ENCODE measurements around the gene TEPSIN. TPM values are rescaled to one million over a fixed set of nuclear protein-coding genes. Genes with fewer than 3 reads are reported as not detected.
A peak's percentile ranks its signal among the peaks of the same experiment; 100 is the strongest.

Gene TEPSIN
- total and polyA plus RNA-seq, 11 donors: 6.8 to 16.0 (median 10.4) TPM

- Histone ChIP-seq H3K36me3 (peaks cover 0 to 23% (median 0%) of the 10 kb centered on the region in 9 donors), H3K27me3 (no peaks in the 10 kb centered on the region), H3K9me3 (no peaks in the 10 kb centered on the region), H3K4me1 (peaks cover 0 to 6% (median 0%) of the 10 kb centered on the region in 12 donors), H3K27ac (no peak overlapping the region), H3K4me3 (no peak overlapping the region)
- intact Hi-C loops (cut with DNase I): loop anchor here in 2 of 10 donors (5.0 kb wide), 1 partner anchor 61 kb away; no protein-coding TSS in a partner anchor
- no peak for DNase-seq
- no peak for ATAC-seq
- WGBS, 4 donors: 94 to 97% (median 96%) methylated on average over 15 to 20 of the region's 20 CpGs
- no peak for TF ChIP-seq CTCF (IDR thresholded peaks at IDR 0.05)
- TF ChIP-seq POLR2A (IDR thresholded peaks at IDR 0.05): no peak
Measured at GRCh38 chr17:81203136-81203535, 35.7 kb downstream of the TEPSIN start.

- 97 to 100% (median 98%) methylated on average over 7 to 10 of the region's 10 CpGs for WGBS, 4 donors
- H3K4me3 ChIP-seq: no peak overlapping the region
- intact Hi-C loops (cut with DNase I): loop anchor here in 2 of 10 donors (5.0 kb wide), 1 partner anchor 60 kb away; no protein-coding TSS in a partner anchor
- H3K27me3 ChIP-seq: no peaks in the 10 kb centered on the region
- H3K36me3 ChIP-seq: peaks cover 0 to 28% (median 3%) of the 10 kb centered on the region in 9 donors
- ATAC-seq: no peak
- no peaks in the 10 kb centered on the region for H3K9me3 ChIP-seq
- no peak for DNase-seq
- TF ChIP-seq CTCF (IDR thresholded peaks at IDR 0.05): no peak
- no peak for TF ChIP-seq POLR2A (IDR thresholded peaks at IDR 0.05)
- H3K27ac ChIP-seq: no peak overlapping the region
- peaks cover 0 to 7% (median 0%) of the 10 kb centered on the region in 12 donors for H3K4me1 ChIP-seq
Measured at GRCh38 chr17:81202318-81202717, 36.5 kb downstream of the TEPSIN start.

- H3K36me3 ChIP-seq: peaks cover 0 to 30% (median 3%) of the 10 kb centered on the region in 9 donors
- WGBS, 4 donors: 75 to 80% (median 79%) methylated on average over 26 to 27 of the region's 27 CpGs
- no peaks in the 10 kb centered on the region for H3K9me3 ChIP-seq
- peak; percentile 29 to 75 (median 62) for ATAC-seq
- H3K27me3 ChIP-seq: no peaks in the 10 kb centered on the region
- no peak overlapping the region for H3K4me3 ChIP-seq
- H3K4me1 ChIP-seq: peaks cover 0 to 19% (median 8%) of the 10 kb centered on the region in 12 donors
- peak; percentile 51 to 69 (median 56) for TF ChIP-seq CTCF (IDR thresholded peaks at IDR 0.05)
- no peak for TF ChIP-seq POLR2A (IDR thresholded peaks at IDR 0.05)
- H3K27ac ChIP-seq: no peak overlapping the region
- peak in 4 of 5 donors; percentile 46 to 61 (median 55) for DNase-seq
- intact Hi-C loops (cut with DNase I): loop anchor here in 5 of 10 donors (1.0 to 5.0 kb wide), 3 partner anchors 58 to 59 kb away; no protein-coding TSS in a partner anchor
Measured at GRCh38 chr17:81200695-81201580, 37.9 kb downstream of the TEPSIN start.

- no peaks in the 10 kb centered on the region for H3K27me3 ChIP-seq
- no peak overlapping the region for H3K4me3 ChIP-seq
- H3K27ac ChIP-seq: no peak overlapping the region
- H3K4me1 ChIP-seq: peaks cover 0 to 27% (median 11%) of the 10 kb centered on the region in 12 donors
- peaks cover 0 to 33% (median 3%) of the 10 kb centered on the region in 9 donors for H3K36me3 ChIP-seq
- intact Hi-C loops (cut with DNase I): loop anchor here in 4 of 10 donors (1.0 to 5.0 kb wide), 3 partner anchors 57 to 58 kb away; no protein-coding TSS in a partner anchor
- ATAC-seq: no peak
- 92 to 95% (median 94%) methylated on average over 9 to 18 of the region's 18 CpGs for WGBS, 4 donors
- no peaks in the 10 kb centered on the region for H3K9me3 ChIP-seq
- DNase-seq: no peak
- TF ChIP-seq CTCF (IDR thresholded peaks at IDR 0.05): no peak
- no peak for TF ChIP-seq POLR2A (IDR thresholded peaks at IDR 0.05)
Measured at GRCh38 chr17:81200201-81200600, 38.7 kb downstream of the TEPSIN start.

All from heart left ventricle (tissue), 16 donors.